HCT116 (cell line): ENCODE data around the gene KIR3DL3. TPM values are rescaled to one million over a fixed set of nuclear protein-coding genes. Genes with fewer than 3 reads are reported as not detected.

Experiments
- ATAC-seq: fragments of 200-7000 bp; cut with Tn5 transposase; 2 replicates; pipeline ENCODE4 v1.9.1; 2020; ENCODE audit warnings: mild to moderate bottlenecking, moderate library complexity
- BruUV-seq: library from RNA; stranded (reverse); fragments of 400-500 nt; replicated peaks from 2 replicates; lab custom pipeline; 2021; lab: Mats Ljungman, UMichigan
- CTCF ChIA-PET: fragments of 300-600 bp; sonication (Branson Sonifier 250); formaldehyde crosslinking; loops from one replicate; lab custom pipeline; 2021; ENCODE audit warnings: antibody characterized with exemption; lab: Charles Lee
- POLR2A ChIA-PET: fragments of 300-600, 350-600 bp; sonication (Branson Sonifier 250); formaldehyde crosslinking; loops from one replicate; lab custom pipeline; 2021; ENCODE audit warnings: antibody characterized with exemption; lab: Charles Lee
- RAD21 ChIA-PET, 2 experiments: fragments of 300-600 bp; sonication (Branson Sonifier 250); formaldehyde crosslinking; loops; one replicate each; lab custom pipeline; 2023; ENCODE audit warnings: low total read pairs in 2 of 2; ENCODE audit not compliant: uncharacterized antibody in 2 of 2, unreplicated experiment in 2 of 2, low non-redundant PET in 1 of 2; lab: Charles Lee
- DNase-seq: peaks from one replicate; pipeline ENCODE4 v3.0.0-alpha.2; 2010; ENCODE audit warnings: low read depth, low spot score
- H2AFZ ChIP-seq: fragments of 200-600 bp; shearing (Covaris generic), sonication (generic); 2 replicates; pipeline ENCODE4 v1.6.1; 2017; ENCODE audit warnings: low read depth, mixed run types, mixed read lengths, antibody characterized with exemption, low read length; ENCODE audit not compliant: poor library complexity, severe bottlenecking
- H3K27ac ChIP-seq: 2 replicates; pipeline ENCODE4 v1.5.1; 2012; ENCODE audit warnings: low read depth, low read length
- H3K27me3 ChIP-seq: fragments of 200-600 bp; sonication (generic); 2 replicates; pipeline ENCODE4 v1.6.1; 2016; ENCODE audit warnings: mixed run types, low read length, mixed read lengths; ENCODE audit not compliant: insufficient read depth
- H3K36me3 ChIP-seq, 2 experiments: fragments of 200-500 bp in 1 of 2; fragments of 200-600 bp in 1 of 2; sonication (Bioruptor generic) in 1 of 2; sonication (generic) in 1 of 2; 2 replicates each; pipeline versions ENCODE4 v1.5.1 to v1.6.1; 2014 to 2016; ENCODE audit warnings: low read length in 2 of 2, inconsistent platforms in 1 of 2, mixed read lengths in 1 of 2, mixed run types in 1 of 2; ENCODE audit not compliant: insufficient read depth in 2 of 2, control insufficient read depth in 1 of 2
- H3K4me1 ChIP-seq, 2 experiments: fragments of 200-600 bp in 1 of 2; sonication (generic) in 1 of 2; 2 replicates each; pipeline versions ENCODE4 v1.5.1 to v1.6.1; 2012 to 2017; ENCODE audit warnings: low read length in 2 of 2, inconsistent platforms in 1 of 2, mild to moderate bottlenecking in 1 of 2, mixed read lengths in 1 of 2, mixed run types in 1 of 2, moderate library complexity in 1 of 2; ENCODE audit not compliant: insufficient read depth in 2 of 2, control insufficient read depth in 1 of 2
- H3K4me2 ChIP-seq: fragments of 200-600 bp; sonication (generic); 2 replicates; pipeline ENCODE4 v1.6.1; 2017; ENCODE audit warnings: mixed run types, low read length, mixed read lengths
- H3K4me3 ChIP-seq, 2 experiments: fragments of 200-600 bp in 1 of 2; sonication (generic) in 1 of 2; replicated peaks in 1 of 2; 2 replicates each; pipeline ENCODE4 v1.5.1; 2011 to 2016; ENCODE audit warnings: low read length in 2 of 2, control low read depth in 1 of 2, low read depth in 1 of 2, mild to moderate bottlenecking in 1 of 2, mixed read lengths in 1 of 2, mixed run types in 1 of 2
- H3K79me2 ChIP-seq: fragments of 200-600 bp; sonication (generic); 2 replicates; pipeline ENCODE4 v1.6.1; 2017; ENCODE audit warnings: mild to moderate bottlenecking, mixed run types, low read length, moderate library complexity, mixed read lengths; ENCODE audit not compliant: insufficient read depth
- H3K9ac ChIP-seq: fragments of 200-600 bp; sonication (generic); 2 replicates; pipeline ENCODE4 v1.6.1; 2016; ENCODE audit warnings: low read length, mixed read lengths
- H3K9me2 ChIP-seq: fragments of 200-600 bp; sonication (generic), shearing (Covaris generic); 2 replicates; pipeline ENCODE4 v1.6.1; 2017; ENCODE audit warnings: mixed run types, mild to moderate bottlenecking, moderate library complexity; ENCODE audit not compliant: insufficient read depth
- H3K9me3 ChIP-seq, 2 experiments: fragments of 200-500 bp in 1 of 2; fragments of 200-600 bp in 1 of 2; sonication (Bioruptor generic) in 1 of 2; sonication (generic) in 1 of 2; 2 replicates each; pipeline ENCODE4 v1.6.1; 2014 to 2017; ENCODE audit warnings: low read length in 2 of 2, mixed read lengths in 2 of 2, inconsistent platforms in 1 of 2, low read depth in 1 of 2, mild to moderate bottlenecking in 1 of 2, mixed run types in 1 of 2, moderate library complexity in 1 of 2; ENCODE audit not compliant: control insufficient read depth in 1 of 2, insufficient read depth in 1 of 2
- H4K20me1 ChIP-seq: fragments of 200-600 bp; sonication (generic), shearing (Covaris generic); 2 replicates; pipeline ENCODE4 v1.6.1; 2017; ENCODE audit warnings: mixed run types, mild to moderate bottlenecking, moderate library complexity; ENCODE audit not compliant: insufficient read depth
- ATF3 ChIP-seq: IDR thresholded peaks from 2 replicates; pipeline ENCODE4 v1.6.1; 2012
- CEBPB ChIP-seq: IDR thresholded peaks from 2 replicates; pipeline ENCODE4 v1.6.1; 2012; ENCODE audit warnings: low read depth
- ELF1 ChIP-seq: IDR thresholded peaks from 2 replicates; pipeline ENCODE4 v1.6.1; 2012; ENCODE audit warnings: low read depth, borderline replicate concordance
- FOSL1 ChIP-seq: IDR thresholded peaks from 2 replicates; pipeline ENCODE4 v1.6.1; 2012; ENCODE audit warnings: low read depth
- MAX ChIP-seq: IDR thresholded peaks from 2 replicates; pipeline ENCODE4 v1.6.1; 2012
- RAD21 ChIP-seq: IDR thresholded peaks from 2 replicates; pipeline ENCODE4 v1.6.1; 2012; ENCODE audit warnings: low read depth, mild to moderate bottlenecking
- REST ChIP-seq: IDR thresholded peaks from 2 replicates; pipeline ENCODE4 v1.6.1; 2012; ENCODE audit warnings: low read depth
- SRF ChIP-seq: IDR thresholded peaks from 2 replicates; pipeline ENCODE4 v1.6.1; 2012; ENCODE audit warnings: low read depth
- ZBTB33 ChIP-seq: IDR thresholded peaks from 2 replicates; pipeline ENCODE4 v1.6.1; 2011; ENCODE audit warnings: mild to moderate bottlenecking, low read length, moderate library complexity; ENCODE audit not compliant: insufficient replicate concordance; ENCODE audit errors: extremely low read depth
- intact Hi-C: fragments of 100-400 bp; cut with micrococcal nuclease; formaldehyde crosslinking; loops from 2 replicates; pipeline ENCODE4 v1.10.0; 2022
- total RNA-seq: library from RNA; stranded (reverse); gene quantifications from one replicate; pipeline ENCODE4 v1.2.1, GENCODE V29; 2021; ENCODE audit not compliant: unreplicated experiment

The KIR3DL3 gene
- total RNA-seq, 1 experiment from 2014 or later = not detected

GRCh38 chr19:54725321-54725720 is 1.1 kb downstream of the KIR3DL3 start:
- Histone ChIP-seq H3K36me3 (no peaks in the 10 kb centered on the region), H3K9me3 (peaks cover 8 to 12% of the 10 kb centered on the region in 2 experiments; a peak in 3 of 4 replicates), H3K27ac (no peak overlapping the region), H3K27me3 (peaks cover 15% of the 10 kb centered on the region), H3K4me3 (no peak overlapping the region), H4K20me1 (no peaks in the 10 kb centered on the region), H2AFZ (no peak overlapping the region), H3K4me2 (no peak overlapping the region), H3K9ac (no peak overlapping the region), H3K9me2 (no peaks in the 10 kb centered on the region), H3K4me1 (no peaks in the 10 kb centered on the region), H3K79me2 (no peaks in the 10 kb centered on the region)
- BruUV-seq = no TSS peak
- ATAC-seq (no peak), DNase-seq (no peak)
- POLR2A ChIA-PET = no interaction called here
- TF ChIP-seq ATF3 = no peak
- TF ChIP-seq FOSL1 = no peak
- no peak for TF ChIP-seq ELF1
- TF ChIP-seq REST = no peak
- TF ChIP-seq SRF = no peak
- TF ChIP-seq ZBTB33 = no peak
- TF ChIP-seq MAX = no peak
- no peak for TF ChIP-seq RAD21
- TF ChIP-seq CEBPB = no peak
- CTCF ChIA-PET = no interaction called here
- RAD21 ChIA-PET = no interaction called here
- intact Hi-C loops = no loop called here
